ENCODE data around the gene FOXC1. TPM values are rescaled to one million over a fixed set of nuclear protein-coding genes. Genes with fewer than 3 reads are reported as not detected.

Gene FOXC1
- total and polyA plus RNA-seq, 4 donors = 15.1 to 105 (median 49.1) TPM

DNA sequence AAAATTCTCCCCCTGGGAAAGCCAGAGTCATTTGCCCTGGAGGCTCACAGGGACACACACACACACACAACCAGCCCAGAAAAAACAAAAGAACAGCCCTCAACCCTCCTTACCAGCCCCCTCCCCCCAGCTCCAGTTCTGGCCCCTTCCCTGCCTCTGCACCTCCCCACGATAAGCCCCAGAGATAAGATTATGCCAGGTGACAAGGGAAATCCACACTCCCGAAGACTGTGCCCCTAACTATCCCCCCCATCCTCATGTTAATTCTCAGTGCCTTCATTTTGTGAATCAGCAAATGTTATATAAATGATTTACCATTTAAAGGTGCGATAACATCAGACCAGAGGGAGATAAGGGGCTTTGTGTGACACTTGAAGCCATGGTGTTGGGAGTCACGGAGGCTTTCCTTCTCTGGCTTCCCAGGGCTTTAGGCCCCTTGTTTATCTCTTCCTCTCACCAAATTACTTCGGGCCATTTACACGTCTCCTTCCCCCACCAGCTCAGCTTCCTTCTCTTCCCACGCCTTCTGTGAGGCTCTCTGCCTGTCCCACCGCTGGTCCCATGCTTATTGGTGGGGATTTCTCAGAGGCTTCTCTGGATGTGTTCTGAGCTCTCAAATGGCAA, 12.5 kb upstream of the FOXC1 start:
- Histone ChIP-seq H3K9me3 (ENCODE audit: control insufficient read depth, insufficient read depth, low read length) (no peaks in the 10 kb centered on the region), H3K4me1 (ENCODE audit: control insufficient read depth, insufficient read depth, low read length) (peaks cover 26% of the 10 kb centered on the region), H3K27ac (ENCODE audit: low read depth, low read length) (no peak overlapping the region), H3K4me3 (ENCODE audit: low read depth, low read length) (no peak overlapping the region), H3K27me3 (ENCODE audit: control insufficient read depth, insufficient read depth, low read length) (peaks cover 82% of the 10 kb centered on the region), H3K36me3 (ENCODE audit: control insufficient read depth, insufficient read depth, low read length) (no peaks in the 10 kb centered on the region)
- no peak for DNase-seq (ENCODE audit: low read depth in 4 of 6, low spot score in 6 of 6)
- 50% methylated on average over 1 of the region's 8 CpGs for WGBS (ENCODE audit: insufficient coverage)

DNA sequence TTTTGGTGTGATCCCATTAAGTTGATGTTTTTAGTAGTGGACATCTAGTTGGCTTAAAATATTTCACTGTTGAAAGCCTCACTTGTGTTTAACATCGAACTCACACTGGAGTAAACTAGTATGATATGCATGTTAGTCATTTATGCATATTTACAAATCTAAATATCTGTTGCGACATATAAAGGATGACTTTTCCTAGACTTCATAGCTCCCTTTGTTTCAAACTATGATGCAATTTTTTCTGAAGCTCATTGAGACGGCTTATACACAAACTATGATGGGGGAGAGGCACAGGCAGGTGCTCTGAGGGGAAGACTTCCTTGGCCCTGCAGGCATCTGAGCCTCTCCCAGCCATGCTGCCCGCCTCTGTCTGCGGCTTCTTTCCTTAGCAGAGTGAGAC, 11.8 kb upstream of the FOXC1 start:
- 94% methylated on average over 2 of the region's 5 CpGs for WGBS (ENCODE audit: insufficient coverage)
- peaks cover 87% of the 10 kb centered on the region for H3K27me3 ChIP-seq (ENCODE audit: control insufficient read depth, insufficient read depth, low read length)
- peaks cover 26% of the 10 kb centered on the region for H3K4me1 ChIP-seq (ENCODE audit: control insufficient read depth, insufficient read depth, low read length)
- H3K9me3 ChIP-seq (ENCODE audit: control insufficient read depth, insufficient read depth, low read length) = no peaks in the 10 kb centered on the region
- no peaks in the 10 kb centered on the region for H3K36me3 ChIP-seq (ENCODE audit: control insufficient read depth, insufficient read depth, low read length)
- no peak overlapping the region for H3K4me3 ChIP-seq (ENCODE audit: low read depth, low read length)
- DNase-seq (ENCODE audit: low read depth in 4 of 6, low spot score in 6 of 6) = no peak
- H3K27ac ChIP-seq (ENCODE audit: low read depth, low read length) = no peak overlapping the region

DNA sequence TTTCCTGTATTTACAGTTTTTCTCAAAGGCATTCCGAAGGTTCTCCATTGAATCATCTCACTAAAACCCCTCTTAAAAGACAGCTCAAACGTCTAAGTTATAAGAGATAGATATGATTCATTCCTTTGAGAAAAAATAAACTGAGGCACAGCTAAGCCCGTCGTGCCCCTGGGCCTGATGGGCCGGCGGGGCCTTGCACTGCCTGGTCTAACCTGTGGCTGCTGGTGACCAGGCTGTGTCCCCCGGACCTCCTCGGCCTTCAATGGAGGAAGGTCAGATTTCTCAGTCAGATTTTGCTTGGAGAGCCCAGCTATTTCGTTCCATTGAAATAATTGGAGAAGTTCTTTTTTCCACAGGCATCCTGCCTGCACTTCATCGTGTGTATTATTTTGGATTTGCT, 11.3 kb upstream of the FOXC1 start:
- H3K27me3 ChIP-seq (ENCODE audit: control insufficient read depth, insufficient read depth, low read length) = peaks cover 88% of the 10 kb centered on the region
- H3K9me3 ChIP-seq (ENCODE audit: control insufficient read depth, insufficient read depth, low read length) = no peaks in the 10 kb centered on the region
- H3K27ac ChIP-seq (ENCODE audit: low read depth, low read length) = no peak overlapping the region
- no peak for DNase-seq (ENCODE audit: low read depth in 4 of 6, low spot score in 6 of 6)
- no peaks in the 10 kb centered on the region for H3K36me3 ChIP-seq (ENCODE audit: control insufficient read depth, insufficient read depth, low read length)
- 95% methylated on average over 8 of the region's 10 CpGs for WGBS (ENCODE audit: insufficient coverage)
- no peak overlapping the region for H3K4me3 ChIP-seq (ENCODE audit: low read depth, low read length)
- peaks cover 26% of the 10 kb centered on the region for H3K4me1 ChIP-seq (ENCODE audit: control insufficient read depth, insufficient read depth, low read length)

DNA sequence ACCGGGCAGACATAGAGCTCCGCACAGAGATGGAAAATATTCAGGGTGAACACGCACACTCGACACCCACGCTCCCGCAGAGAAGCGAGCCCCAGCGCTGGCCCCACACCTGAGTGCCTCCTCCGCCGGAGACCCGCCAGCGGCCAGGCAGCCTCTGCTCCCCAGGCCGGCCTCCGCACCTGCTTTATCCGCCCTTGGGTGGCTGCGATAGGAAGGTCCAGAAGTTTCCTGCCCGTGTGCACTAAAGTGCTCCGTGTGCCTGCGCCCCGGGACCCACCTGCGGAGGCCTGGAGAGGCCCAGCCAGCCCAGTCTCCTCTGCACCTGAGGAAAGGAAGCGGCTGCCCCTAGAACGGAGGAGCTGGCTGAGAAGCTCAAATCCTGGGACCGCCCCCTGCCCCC, 10.8 kb upstream of the FOXC1 start:
- DNase-seq (ENCODE audit: low read depth in 4 of 6, low spot score in 6 of 6) = no peak
- H3K27ac ChIP-seq (ENCODE audit: low read depth, low read length) = no peak overlapping the region
- no peak overlapping the region for H3K4me3 ChIP-seq (ENCODE audit: low read depth, low read length)
- peaks cover 28% of the 10 kb centered on the region for H3K4me1 ChIP-seq (ENCODE audit: control insufficient read depth, insufficient read depth, low read length)
- WGBS (ENCODE audit: insufficient coverage) = 88% methylated on average over 23 of the region's 24 CpGs
- peaks cover 88% of the 10 kb centered on the region for H3K27me3 ChIP-seq (ENCODE audit: control insufficient read depth, insufficient read depth, low read length)
- no peaks in the 10 kb centered on the region for H3K9me3 ChIP-seq (ENCODE audit: control insufficient read depth, insufficient read depth, low read length)
- no peaks in the 10 kb centered on the region for H3K36me3 ChIP-seq (ENCODE audit: control insufficient read depth, insufficient read depth, low read length)

DNA sequence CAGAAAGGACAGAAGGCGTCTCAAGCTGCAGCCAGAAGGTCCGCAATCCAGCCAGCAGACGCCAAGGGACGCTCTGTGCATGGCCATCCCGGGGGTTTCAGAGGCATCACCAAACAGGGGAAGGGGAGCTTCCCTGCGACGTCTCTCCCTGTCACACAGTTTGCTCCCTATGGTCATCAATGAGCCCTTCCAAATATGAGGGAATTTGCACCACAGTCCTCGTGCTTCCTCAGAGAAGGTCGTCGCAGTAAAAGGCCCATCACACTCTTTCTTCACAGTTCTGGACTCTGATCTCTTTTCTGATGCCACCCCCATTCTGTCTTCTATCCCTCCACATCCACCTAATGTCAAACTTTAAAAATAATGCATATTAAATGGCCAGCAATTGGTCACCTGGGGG, 10.2 kb upstream of the FOXC1 start:
- H3K4me3 ChIP-seq (ENCODE audit: low read depth, low read length) = no peak overlapping the region
- DNase-seq (ENCODE audit: low read depth in 4 of 6, low spot score in 6 of 6) = no peak
- no peaks in the 10 kb centered on the region for H3K9me3 ChIP-seq (ENCODE audit: control insufficient read depth, insufficient read depth, low read length)
- no peak overlapping the region for H3K27ac ChIP-seq (ENCODE audit: low read depth, low read length)
- WGBS (ENCODE audit: insufficient coverage) = 84% methylated on average over 10 of the region's 10 CpGs
- H3K36me3 ChIP-seq (ENCODE audit: control insufficient read depth, insufficient read depth, low read length) = no peaks in the 10 kb centered on the region
- peaks cover 28% of the 10 kb centered on the region for H3K4me1 ChIP-seq (ENCODE audit: control insufficient read depth, insufficient read depth, low read length)
- H3K27me3 ChIP-seq (ENCODE audit: control insufficient read depth, insufficient read depth, low read length) = peaks cover 88% of the 10 kb centered on the region

DNA sequence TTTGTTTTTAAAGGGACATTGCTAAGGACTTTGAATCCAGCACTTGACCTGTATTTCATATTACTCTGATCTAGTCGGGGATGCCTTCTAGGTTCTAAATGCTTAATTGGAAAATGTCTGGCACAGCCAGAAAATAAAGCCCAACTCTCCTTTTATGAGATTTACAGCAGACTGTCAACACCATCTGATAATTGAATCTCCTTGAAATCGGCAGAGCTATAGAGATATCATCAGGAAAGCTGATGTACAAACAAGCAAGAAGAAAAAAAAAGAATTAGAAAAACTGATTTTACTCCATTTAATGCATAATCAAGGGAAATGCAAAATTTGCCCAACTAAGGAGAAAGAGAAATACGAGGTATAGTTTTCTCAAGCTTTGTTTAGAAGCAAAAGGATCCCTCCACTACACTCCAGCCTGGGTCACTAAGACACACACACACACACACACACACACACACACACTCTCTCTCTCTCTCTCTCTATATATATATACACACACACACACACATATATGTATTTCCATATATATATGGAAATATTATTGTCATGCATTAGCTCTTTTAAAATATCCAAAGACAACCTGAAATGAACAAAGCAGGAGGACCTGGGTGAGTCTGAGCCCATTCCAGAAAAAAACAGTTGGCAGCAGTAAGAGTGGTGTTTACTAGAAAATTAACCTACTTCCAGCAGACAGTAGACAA, 9.5 kb upstream of the FOXC1 start:
- no peak overlapping the region for H3K4me3 ChIP-seq (ENCODE audit: low read depth, low read length)
- peaks cover 89% of the 10 kb centered on the region for H3K27me3 ChIP-seq (ENCODE audit: control insufficient read depth, insufficient read depth, low read length)
- DNase-seq (ENCODE audit: low read depth in 4 of 6, low spot score in 6 of 6) = no peak

DNA sequence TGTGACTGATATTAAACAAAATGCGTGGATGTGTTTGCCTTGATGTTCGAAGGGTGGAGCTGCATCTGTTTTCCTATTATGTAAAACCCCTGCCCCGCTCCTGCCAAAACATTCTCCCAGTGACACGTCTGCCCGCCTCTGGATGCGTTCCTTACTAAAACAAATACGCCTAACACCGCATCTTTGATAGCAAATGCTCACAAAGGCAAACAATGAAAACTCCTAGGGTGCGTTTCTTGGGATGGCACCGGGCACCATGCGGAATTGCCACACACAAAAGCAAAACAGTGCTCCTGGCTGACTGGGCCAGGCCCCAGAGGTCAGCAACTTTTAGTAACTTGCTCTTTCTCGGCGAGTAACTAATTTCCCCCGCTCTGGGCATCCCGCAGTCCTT, 9.0 kb upstream of the FOXC1 start:
- H3K27me3 ChIP-seq (ENCODE audit: control insufficient read depth, insufficient read depth, low read length) = peaks cover 89% of the 10 kb centered on the region
- no peak overlapping the region for H3K4me3 ChIP-seq (ENCODE audit: low read depth, low read length)
- DNase-seq (ENCODE audit: low read depth in 4 of 6, low spot score in 6 of 6) = no peak
- H3K36me3 ChIP-seq (ENCODE audit: control insufficient read depth, insufficient read depth, low read length) = no peaks in the 10 kb centered on the region
- peak overlapping the region; percentile 55 for H3K27ac ChIP-seq (ENCODE audit: low read depth, low read length)
- no peaks in the 10 kb centered on the region for H3K9me3 ChIP-seq (ENCODE audit: control insufficient read depth, insufficient read depth, low read length)
- peaks cover 33% of the 10 kb centered on the region for H3K4me1 ChIP-seq (ENCODE audit: control insufficient read depth, insufficient read depth, low read length)
- WGBS (ENCODE audit: insufficient coverage) = 47% methylated on average over 9 of the region's 15 CpGs

More for the DNA sequence above, 9.5 kb upstream of the FOXC1 start:
- WGBS (ENCODE audit: insufficient coverage) = no CpG with 5 or more reads among the region's 3 CpGs
- H3K36me3 ChIP-seq (ENCODE audit: control insufficient read depth, insufficient read depth, low read length) = no peaks in the 10 kb centered on the region
- no peak overlapping the region for H3K27ac ChIP-seq (ENCODE audit: low read depth, low read length)
- no peaks in the 10 kb centered on the region for H3K9me3 ChIP-seq (ENCODE audit: control insufficient read depth, insufficient read depth, low read length)
- peaks cover 30% of the 10 kb centered on the region for H3K4me1 ChIP-seq (ENCODE audit: control insufficient read depth, insufficient read depth, low read length)

DNA sequence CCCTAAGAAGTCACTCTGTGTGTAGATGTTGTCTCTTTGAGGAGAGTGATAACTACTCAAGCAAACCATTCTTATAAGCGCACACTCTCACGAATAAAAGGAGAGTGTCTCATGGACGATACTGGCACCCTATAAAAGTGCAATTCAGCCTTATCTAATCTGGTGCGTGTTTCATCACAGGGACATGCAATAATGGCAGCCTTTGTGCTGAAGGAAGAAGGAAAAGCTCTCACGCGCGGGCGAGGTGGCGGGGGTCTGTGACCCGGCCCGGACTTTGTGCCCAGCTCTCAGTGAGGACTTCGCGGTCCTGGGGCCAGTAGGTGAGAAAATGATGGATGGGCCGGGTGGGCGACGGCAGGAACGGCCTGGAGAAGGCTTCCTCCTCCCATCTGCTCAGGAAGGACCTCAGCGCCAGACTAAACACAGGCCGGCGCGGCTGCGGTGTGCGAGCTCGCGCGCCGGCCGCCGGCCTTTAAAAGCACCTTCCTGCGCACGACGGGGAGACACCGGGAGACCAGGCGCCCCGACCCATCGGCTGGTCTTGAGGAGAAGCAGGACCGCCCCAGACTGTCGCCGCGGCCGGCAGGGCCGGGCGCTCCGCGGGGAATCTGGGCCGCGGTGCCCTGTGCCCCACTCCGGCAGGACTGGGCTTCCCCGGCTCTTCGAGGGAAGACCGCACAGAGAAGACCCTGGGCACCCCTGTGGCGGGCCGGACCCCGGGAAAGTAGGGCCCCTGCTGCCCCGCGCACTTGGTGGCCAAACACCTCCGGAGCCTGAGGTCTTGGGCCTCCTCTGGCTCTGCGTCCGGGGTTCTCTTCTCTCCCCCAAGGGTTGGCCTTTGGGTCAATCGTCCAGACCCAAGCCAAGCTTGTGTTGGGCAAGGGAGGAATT, 8.3 kb upstream of the FOXC1 start:
- Histone ChIP-seq H3K4me3 (ENCODE audit: low read depth, low read length) (no peak overlapping the region), H3K9me3 (ENCODE audit: control insufficient read depth, insufficient read depth, low read length) (no peaks in the 10 kb centered on the region), H3K4me1 (ENCODE audit: control insufficient read depth, insufficient read depth, low read length) (peaks cover 28% of the 10 kb centered on the region), H3K27ac (ENCODE audit: low read depth, low read length) (peak overlapping the region; percentile 55), H3K36me3 (ENCODE audit: control insufficient read depth, insufficient read depth, low read length) (no peaks in the 10 kb centered on the region), H3K27me3 (ENCODE audit: control insufficient read depth, insufficient read depth, low read length) (peaks cover 92% of the 10 kb centered on the region)
- 13% methylated on average over 53 of the region's 60 CpGs for WGBS (ENCODE audit: insufficient coverage)
- no peak for DNase-seq (ENCODE audit: low read depth in 4 of 6, low spot score in 6 of 6)

DNA sequence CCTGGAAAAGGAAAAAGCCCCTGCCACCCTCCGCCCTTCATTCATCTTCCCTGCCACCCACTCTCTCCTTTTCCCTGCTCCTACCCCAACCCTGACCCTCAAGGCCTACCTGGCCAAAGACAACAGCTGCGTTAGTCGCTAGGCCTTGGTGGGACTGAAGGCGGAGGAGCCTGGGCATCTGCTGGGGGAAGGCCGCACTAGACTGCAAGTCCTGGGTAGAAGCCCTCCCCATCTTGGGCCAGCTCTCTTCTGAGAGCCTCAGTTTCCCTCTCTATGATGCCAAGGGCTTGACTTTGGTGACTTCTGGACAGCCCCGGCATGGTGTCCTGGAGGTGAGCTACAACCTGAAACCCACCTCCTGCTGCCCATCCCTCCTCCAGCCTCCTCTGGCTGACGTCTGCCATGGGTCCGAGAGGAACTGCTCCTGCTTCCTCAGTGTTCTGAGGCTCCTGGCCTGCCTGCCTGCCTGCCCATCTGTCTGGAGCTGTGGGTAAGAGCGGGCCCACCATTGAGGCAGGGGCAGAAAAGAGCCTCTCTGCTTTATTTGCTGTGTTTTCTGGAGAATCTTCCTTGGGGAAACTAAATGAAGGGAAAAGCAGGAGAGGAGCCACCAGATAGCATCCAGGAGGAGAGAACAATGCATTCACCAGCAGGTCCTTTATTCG, 7.5 kb upstream of the FOXC1 start:
- DNase-seq (ENCODE audit: low read depth in 4 of 6, low spot score in 6 of 6) = no peak
- Histone ChIP-seq H3K27ac (ENCODE audit: low read depth, low read length) (peak overlapping the region; percentile 37), H3K4me3 (ENCODE audit: low read depth, low read length) (no peak overlapping the region), H3K4me1 (ENCODE audit: control insufficient read depth, insufficient read depth, low read length) (peaks cover 31% of the 10 kb centered on the region), H3K36me3 (ENCODE audit: control insufficient read depth, insufficient read depth, low read length) (no peaks in the 10 kb centered on the region), H3K27me3 (ENCODE audit: control insufficient read depth, insufficient read depth, low read length) (peaks cover 96% of the 10 kb centered on the region), H3K9me3 (ENCODE audit: control insufficient read depth, insufficient read depth, low read length) (no peaks in the 10 kb centered on the region)
- 93% methylated on average over 8 of the region's 10 CpGs for WGBS (ENCODE audit: insufficient coverage)

Measured in spinal cord (tissue), 10 donors.